Skin of body (tissue), 2 donors: ENCODE data around the gene TSPAN6. TPM values are rescaled to one million over a fixed set of nuclear protein-coding genes. Genes with fewer than 3 reads are reported as not detected.
A peak's percentile ranks its signal among the peaks of the same experiment; 100 is the strongest.

ENCODE experiments used
- DNase-seq: peaks from one replicate; lab custom pipeline; 2025; lab: John Stamatoyannopoulos, UW
- total RNA-seq: library from RNA; depleted of rRNA; stranded (reverse); fragments of >200 nt; gene quantifications from one replicate; pipeline ENCODE4 v1.2.3, GENCODE V29; 2014

The TSPAN6 gene
- total RNA-seq, 1 donor from 2014 or later, result 29.3 TPM

DNA sequence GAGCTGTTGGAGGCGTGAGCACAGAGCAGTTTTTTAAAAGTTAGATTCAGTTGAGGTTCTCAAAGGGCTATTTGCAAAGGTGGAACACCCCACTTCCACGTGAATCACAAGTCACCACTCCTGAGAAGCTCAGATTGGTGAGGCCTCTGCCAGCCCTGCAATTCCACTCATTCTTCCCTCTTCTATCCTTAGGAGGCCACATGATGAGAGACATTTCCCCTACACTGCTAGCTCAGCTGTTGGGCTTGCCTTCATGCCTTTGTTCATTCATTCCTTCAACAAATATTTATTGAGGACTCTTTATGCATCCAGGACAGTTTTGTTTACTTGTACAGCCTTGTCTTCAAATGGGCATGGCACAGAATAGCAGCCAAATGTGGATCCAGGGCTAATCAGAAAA, 11.1 kb upstream of the TSPAN6 start:
- no peak for DNase-seq

DNA sequence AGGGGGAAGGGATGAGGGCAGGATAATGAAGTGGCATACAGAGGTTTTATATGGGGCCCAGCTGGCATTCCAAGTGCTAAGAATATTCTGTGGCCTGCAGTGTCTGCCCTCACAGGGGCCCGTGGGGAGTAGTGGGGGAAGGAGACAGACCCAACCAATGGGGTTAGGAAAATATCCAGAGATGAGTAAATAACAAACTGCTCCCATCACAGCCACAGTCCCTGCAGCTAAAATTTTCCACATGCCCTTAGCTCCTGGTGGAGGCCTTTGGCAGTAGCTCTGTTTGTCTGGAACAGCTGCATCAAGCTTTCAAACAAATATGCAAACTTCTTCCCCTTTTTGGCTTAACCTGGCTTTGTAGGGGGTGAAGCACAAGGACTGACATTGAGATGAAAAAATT, 10.5 kb upstream of the TSPAN6 start:
- DNase-seq, result peak; percentile 33

DNA sequence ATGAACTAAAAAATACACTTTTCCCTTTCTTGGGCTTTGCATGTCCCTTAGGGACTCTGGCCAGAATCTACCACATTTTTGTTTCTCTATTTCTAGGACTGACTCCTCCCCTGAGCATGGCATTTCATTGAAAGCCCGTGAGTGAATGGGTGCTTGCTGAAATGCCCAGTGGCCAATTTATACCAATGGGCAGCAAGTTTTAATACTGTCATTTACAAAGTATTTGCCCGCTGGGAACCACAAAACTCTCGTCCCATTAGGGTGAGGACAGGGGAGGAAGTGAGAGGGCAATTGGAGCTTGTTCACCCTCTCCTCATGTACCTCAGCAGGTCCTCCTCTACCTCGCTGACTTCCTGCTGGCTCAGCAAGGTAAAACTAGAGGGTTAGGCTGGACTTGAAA, 8.5 kb upstream of the TSPAN6 start:
- DNase-seq, result no peak

GRCh38 chrX:100643956-100644860, 7.6 kb upstream of the TSPAN6 start, which contains the start of gene SRPX2:
SRPX2 (plus strand) TSS chrX:100644199; CDS start chrX:100646323, 2,124 bp downstream.
- peak; percentile 77 for DNase-seq

GRCh38 chrX:100643212-100643611, 6.6 kb upstream of the TSPAN6 start:
- DNase-seq, result no peak

DNA sequence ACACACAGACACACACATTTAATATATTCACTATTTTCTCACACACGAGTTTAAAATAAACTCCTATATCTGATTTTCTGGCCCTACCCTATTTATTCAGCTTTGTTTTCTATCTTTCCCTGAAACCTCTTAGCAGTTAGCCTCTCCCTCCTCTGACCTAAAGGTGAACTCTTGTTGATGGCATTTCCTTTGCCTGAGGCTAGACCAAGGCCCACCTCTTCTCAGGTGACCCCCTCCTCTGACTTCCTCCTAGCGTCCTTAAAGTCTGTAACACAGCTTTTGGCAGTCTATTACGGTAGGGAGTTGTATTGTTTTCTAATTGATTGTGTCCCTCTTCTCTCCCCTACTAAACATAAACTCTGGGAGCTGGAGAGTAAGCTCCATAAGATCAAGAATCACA, 5.7 kb upstream of the TSPAN6 start:
- DNase-seq, result no peak

- DNase-seq, result no peak
These were observed 651 bp downstream of the TSPAN6 start for GRCh38 chrX:100635989-100636320.

- no peak for DNase-seq
These were observed 1.6 kb downstream of the TSPAN6 start for GRCh38 chrX:100635040-100635439.

- no peak for DNase-seq
These were observed 10.6 kb downstream of the TSPAN6 start for GRCh38 chrX:100625985-100626491.

GRCh38 chrX:100623001-100623400, 13.6 kb downstream of the TSPAN6 start:
- DNase-seq, result no peak

GRCh38 chrX:100615005-100615404, 21.6 kb downstream of the TSPAN6 start:
- peak; percentile 31 for DNase-seq

- DNase-seq, result no peak
These were observed 24.7 kb downstream of the TSPAN6 start for GRCh38 chrX:100611951-100612350.

DNA sequence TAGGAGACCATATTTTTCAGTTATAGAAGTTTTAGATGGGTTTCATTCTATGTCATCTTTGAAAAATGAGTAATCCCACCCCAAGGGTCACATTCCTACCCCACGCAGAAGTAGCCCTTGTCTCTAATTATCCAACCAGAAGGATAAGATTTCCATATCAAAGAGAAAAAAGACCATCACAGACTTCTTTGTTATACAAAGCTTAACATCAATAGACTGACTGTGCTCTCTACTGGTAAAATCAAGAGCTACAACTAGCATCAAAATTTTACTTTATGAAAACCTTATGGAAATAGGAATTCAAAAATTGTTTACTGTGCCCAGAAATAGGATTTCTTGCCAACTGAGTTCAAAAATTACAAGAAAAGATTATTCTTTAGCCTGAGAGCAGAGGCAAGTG, 27.0 kb downstream of the TSPAN6 start:
- DNase-seq, result peak; percentile 1

- no peak for DNase-seq
These were observed 29.9 kb downstream of the TSPAN6 start for GRCh38 chrX:100606753-100607152.

GRCh38 chrX:100600758-100601157, 35.8 kb downstream of the TSPAN6 start:
- no peak for DNase-seq

DNA sequence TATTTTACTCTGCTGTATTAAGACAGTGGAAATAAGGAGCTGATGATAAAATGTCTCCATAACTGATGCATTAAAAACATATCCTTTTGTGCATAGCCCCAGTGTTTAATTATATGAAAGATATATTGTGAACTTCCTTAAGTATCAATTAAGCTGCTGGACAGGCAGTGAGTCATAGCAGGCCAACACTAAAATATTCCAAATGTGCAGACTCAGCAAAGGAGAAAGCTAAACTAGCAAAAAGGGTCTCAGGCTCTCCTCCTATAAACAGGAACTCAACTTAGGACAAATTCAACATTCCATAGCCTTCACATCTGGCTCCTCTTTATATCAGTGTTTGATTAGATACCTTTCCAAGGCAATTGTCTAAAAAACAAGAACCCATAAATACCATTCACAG, 36.3 kb downstream of the TSPAN6 start:
- no peak for DNase-seq

- no peak for DNase-seq
These were observed 37.1 kb downstream of the TSPAN6 start for GRCh38 chrX:100599456-100599855.

- no peak for DNase-seq
These were observed 40.0 kb downstream of the TSPAN6 start for GRCh38 chrX:100596601-100597000.

DNA sequence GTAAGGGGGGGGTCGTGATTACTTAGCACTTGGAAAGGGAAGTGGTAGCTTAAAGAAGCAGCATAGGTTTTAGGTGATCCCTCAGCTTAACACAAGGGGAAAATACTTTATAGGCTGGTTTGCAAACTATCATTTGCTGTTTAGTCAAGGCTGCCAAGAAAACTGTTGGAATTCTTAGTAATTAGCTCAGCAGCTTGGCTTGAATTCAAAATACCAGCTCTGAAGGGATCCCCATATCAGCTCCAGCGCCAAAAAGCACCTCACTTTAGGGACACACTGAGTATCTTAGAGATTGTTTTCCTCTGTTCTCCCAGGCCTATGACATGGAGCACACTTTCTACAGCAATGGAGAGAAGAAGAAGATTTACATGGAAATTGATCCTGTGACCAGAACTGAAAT, 43.0 kb downstream of the TSPAN6 start:
- no peak for DNase-seq

- no peak for DNase-seq
These were observed 43.5 kb downstream of the TSPAN6 start for GRCh38 chrX:100593126-100593525.

- no peak for DNase-seq
These were observed 45.2 kb downstream of the TSPAN6 start for GRCh38 chrX:100591256-100592051.

DNA sequence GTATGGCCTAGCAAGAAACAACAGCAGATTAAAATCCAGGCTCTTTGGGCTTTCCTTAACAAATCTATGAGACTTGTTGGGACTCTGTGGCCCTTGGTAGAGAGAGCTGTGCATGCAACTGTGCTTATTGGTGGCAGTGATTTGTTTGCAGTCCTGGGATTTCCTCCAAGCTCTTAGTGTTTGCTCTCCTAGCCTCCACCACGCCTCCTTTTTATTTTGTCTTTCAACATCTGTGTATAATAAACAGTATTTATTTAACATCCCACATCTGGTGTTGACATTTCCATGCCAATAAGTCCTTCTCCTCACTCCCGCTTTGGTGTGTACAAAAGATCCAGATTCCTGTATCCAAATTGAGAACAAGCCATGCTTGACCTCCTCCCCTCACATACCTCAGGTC, 48.7 kb downstream of the TSPAN6 start:
- DNase-seq, result peak; percentile 81
